Measurements from ENCODE around the gene PYGL. TPM values are rescaled to one million over a fixed set of nuclear protein-coding genes. Genes with fewer than 3 reads are reported as not detected.

PYGL gene
- total and polyA plus RNA-seq, 10 of the 15 experiments (the other 5 are each of a cell fraction or from before 2014, with no cell fraction given) = 0.05 to 1.4 (median 0.79) TPM

GRCh38 chr14:50932156-50932555 lies 12.1 kb downstream of the PYGL start:
- POLR2A ChIA-PET = interaction anchor here (0.6 kb wide), 1 partner anchor 8 kb away, joined by 9 read pairs; no protein-coding TSS in a partner anchor

More at GRCh38 chr14:50932156-50932555, 12.1 kb downstream of the PYGL start:
- H3K27ac ChIP-seq (ENCODE audit: control insufficient read depth, insufficient read depth) = no peak overlapping the region
- no peak overlapping the region for H3K9ac ChIP-seq (ENCODE audit: control insufficient read depth, insufficient read depth, low read length)
- H2AFZ ChIP-seq (ENCODE audit: control insufficient read depth, low read depth, low read length) = no peak overlapping the region
- H3K79me2 ChIP-seq (ENCODE audit: control insufficient read depth, insufficient read depth, low read length) = no peaks in the 10 kb centered on the region
- BruUV-seq (replicated peaks) = no TSS peak
- H3K4me3 ChIP-seq = no peak overlapping the region
- in situ Hi-C loops (cut with MboI) = no loop called here
- H3K9me3 ChIP-seq (replicated peaks; ENCODE audit: control insufficient read depth, insufficient read depth, low read length) = no peaks in the 10 kb centered on the region
- peaks cover 6% of the 10 kb centered on the region for H3K4me1 ChIP-seq (ENCODE audit: control insufficient read depth, insufficient read depth, low read length)
- H3K36me3 ChIP-seq (ENCODE audit: control insufficient read depth in 2 of 2, insufficient read depth in 2 of 2, low read length in 1 of 2) = no peaks in the 10 kb centered on the region
- FAIRE-seq (no peak), ATAC-seq (no peak), DNase-seq (ENCODE audit: low read depth, low spot score) (no peak)
- no peak overlapping the region for H3K4me2 ChIP-seq (ENCODE audit: control insufficient read depth, insufficient read depth)
- ChIA-PET RAD21 (ENCODE audit: unreplicated experiment) (no interaction called here), SMC1A (ENCODE audit: uncharacterized antibody, unreplicated experiment) (no interaction called here), CTCF (no interaction called here)
- TF ChIP-seq BCL3 (IDR thresholded peaks at IDR 0.05; ENCODE audit: borderline replicate concordance, insufficient read depth, low read depth, low read length, poor library complexity, severe bottlenecking) = no peak
- TF ChIP-seq NFXL1 (IDR thresholded peaks at IDR 0.05; ENCODE audit: borderline replicate concordance) = no peak
- TF ChIP-seq FOXK2 (IDR thresholded peaks at IDR 0.05) = no peak
- TF ChIP-seq ZNF24 (IDR thresholded peaks at IDR 0.05) = no peak
- no peak for TF ChIP-seq POU2F2 (IDR thresholded peaks at IDR 0.05; ENCODE audit: borderline replicate concordance, low read depth, low read length)
- TF ChIP-seq ASH2L (IDR thresholded peaks at IDR 0.05; ENCODE audit: borderline replicate concordance, low read depth) = no peak
- TF ChIP-seq PML (IDR thresholded peaks at IDR 0.05; ENCODE audit: low read length) = no peak
- no peak for TF ChIP-seq ZBTB4 (CRISPR knock-in tag; IDR thresholded peaks at IDR 0.05)
- no peak for TF ChIP-seq MEF2B (IDR thresholded peaks at IDR 0.05; ENCODE audit: partially characterized antibody, poor library complexity, severe bottlenecking)
- TF ChIP-seq BMI1 (IDR thresholded peaks at IDR 0.05; ENCODE audit: borderline replicate concordance) = no peak
- no peak for TF ChIP-seq ZNF622 (IDR thresholded peaks at IDR 0.05)
- no peak for TF ChIP-seq SREBF1 (IDR thresholded peaks at IDR 0.05; ENCODE audit: low read length)
- TF ChIP-seq MXI1 (IDR thresholded peaks at IDR 0.05; ENCODE audit: low read depth, low read length) = no peak
- no peak for TF ChIP-seq RCOR1 (conservative IDR thresholded peaks at IDR 0.05; ENCODE audit: low read depth, low read length)
- TF ChIP-seq CTCF (IDR thresholded peaks at IDR 0.05 in 2 of 3, conservative IDR thresholded peaks at IDR 0.05 in 1 of 3; ENCODE audit: control insufficient read depth in 2 of 3, extremely low read depth in 1 of 3, insufficient read depth in 1 of 3, low read depth in 3 of 3, low read length in 3 of 3) = no peak
- intact Hi-C loops (cut with micrococcal nuclease; ENCODE audit: unreplicated experiment) = no loop called here
- H3K27me3 ChIP-seq (replicated peaks in 1 of 2; ENCODE audit: control insufficient read depth in 2 of 2, insufficient read depth in 2 of 2, low read length in 1 of 2) = no peaks in the 10 kb centered on the region; a peak in 1 of 4 replicates
- WGBS (ENCODE audit: insufficient coverage, insufficient replicate concordance, low lambda C conversion rate, missing lambda C conversion rate) = 0% methylated on average over 1 of the region's 1 CpG
- no peaks in the 10 kb centered on the region for H4K20me1 ChIP-seq (ENCODE audit: control insufficient read depth, insufficient read depth)
